Measurements from ENCODE around the gene ITPKC.

- TF ChIP-seq EZH2phosphoT487 (IDR thresholded peaks at IDR 0.05; ENCODE audit: borderline replicate concordance): no peak
- no peak for TF ChIP-seq POLR2AphosphoS5 (IDR thresholded peaks at IDR 0.05; ENCODE audit: low read depth, low read length)
- peak in 2 of 3 experiments; percentile 30 to 33; a peak in 2 of 6 replicates for TF ChIP-seq CTCF (IDR thresholded peaks at IDR 0.05 in 2 of 3, conservative IDR thresholded peaks at IDR 0.05 in 1 of 3; ENCODE audit: borderline replicate concordance in 1 of 3, insufficient read depth in 1 of 3, low read depth in 2 of 3, low read length in 2 of 3)
- no peak for TF ChIP-seq FOSL1 (IDR thresholded peaks at IDR 0.05; ENCODE audit: low read depth)
- TF ChIP-seq POLR2A (IDR thresholded peaks at IDR 0.05; ENCODE audit: borderline replicate concordance, extremely low read depth, insufficient read depth, insufficient read length): no peak
- TF ChIP-seq EZH2 (IDR thresholded peaks at IDR 0.05): no peak
- TF ChIP-seq TCF7L2 (IDR thresholded peaks at IDR 0.05; ENCODE audit: borderline replicate concordance, extremely low read depth, insufficient read depth, insufficient read length): no peak
- no peak for TF ChIP-seq YY1 (IDR thresholded peaks at IDR 0.05; ENCODE audit: extremely low read depth, insufficient replicate concordance, low read depth, low read length)
- no peak for TF ChIP-seq MAX (IDR thresholded peaks at IDR 0.05)
These were observed 27.9 kb downstream of the ITPKC start for GRCh38 chr19:40744554-40745401.
